Activated T-helper 1 cell treated with Interleukin-2 at 50 U/mL for 16 hours (primary cell): ENCODE data around the gene RANBP1.
"Not testable (repeated sequence)": the region's sequence is repeated elsewhere in the genome, so short reads cannot be mapped to it uniquely, and the experiment has no call there.

ENCODE experiments used
- DNase-seq: peaks from one replicate; pipeline ENCODE4 v3.0.0-alpha.2; 2020; ENCODE audit warnings: low read depth

RANBP1 gene

DNA sequence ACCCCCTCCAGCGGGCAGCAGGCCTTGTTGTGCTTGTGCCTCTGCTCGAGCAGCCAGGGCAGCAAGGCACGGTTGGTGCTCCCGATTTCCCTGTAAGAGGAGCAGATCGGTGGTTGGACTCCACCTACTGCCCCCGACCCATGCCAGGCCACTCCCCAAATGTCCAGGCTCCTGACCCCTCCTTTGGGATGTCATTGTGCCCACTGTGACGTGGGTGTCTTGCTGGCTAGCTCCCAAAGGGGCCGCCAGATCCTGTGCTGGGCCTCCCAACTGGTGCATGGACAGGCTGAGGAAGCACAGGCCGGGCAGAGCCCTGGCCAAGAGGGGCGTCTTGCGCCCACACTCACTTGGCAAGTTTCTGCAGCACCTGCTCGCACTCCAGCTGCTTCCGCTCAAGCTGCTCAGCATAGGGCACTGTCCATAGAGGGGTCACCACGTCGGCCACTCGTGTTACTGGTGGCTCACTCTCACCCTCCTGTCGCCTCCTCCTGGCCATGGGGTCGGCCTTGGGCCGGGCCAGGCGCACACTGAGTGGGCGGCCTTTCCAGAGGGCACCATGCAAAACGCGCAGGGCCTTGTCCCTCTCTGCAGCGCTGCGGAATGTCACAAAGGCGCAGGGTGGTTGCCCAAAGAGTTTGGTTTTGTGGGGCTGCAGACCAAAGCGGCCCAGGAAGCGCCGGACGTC, at the start of gene RANBP1:
Gene RANBP1, plus strand, starts transcription at position 414 of the 685 bp plus-strand sequence. Its CDS starts 81 bp downstream, at position 495.
- DNase-seq, result no peak

DNA sequence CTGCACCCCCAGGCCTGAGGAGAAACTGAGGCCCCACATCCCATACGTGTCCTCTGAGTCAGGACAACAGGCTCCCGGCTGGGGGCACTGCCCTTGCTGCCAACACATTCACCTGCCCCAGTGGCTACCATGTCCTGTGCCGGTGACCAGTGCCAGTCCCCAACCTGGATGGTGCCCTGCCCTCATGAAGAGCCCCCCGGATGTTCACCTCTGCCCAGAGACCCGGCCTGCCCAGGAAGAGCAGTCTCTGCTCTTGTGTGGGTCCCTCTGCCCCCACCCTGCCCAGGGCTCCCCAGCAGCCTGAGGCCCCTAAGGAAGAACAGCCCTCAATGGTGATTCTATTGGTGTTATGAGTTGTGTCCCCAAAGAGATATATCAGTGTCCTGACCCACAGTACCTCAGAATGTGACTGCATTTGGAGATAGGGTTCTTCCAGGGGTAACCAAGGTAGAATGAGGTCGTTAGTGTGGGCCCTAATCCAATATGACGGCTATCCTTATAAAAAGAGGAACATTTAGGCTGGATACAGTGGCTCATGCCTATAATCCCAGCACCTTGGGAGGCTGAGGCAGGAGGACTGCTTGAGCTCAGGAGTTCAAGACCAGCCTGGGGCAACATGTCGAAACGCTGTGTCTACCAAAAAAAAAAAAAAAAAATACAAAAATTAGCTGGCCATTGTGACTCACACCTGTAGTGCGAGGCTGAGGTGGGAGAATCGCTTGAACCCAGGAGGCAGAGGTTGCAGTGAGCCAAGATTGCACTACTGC, 49.1 kb upstream of the RANBP1 start:
- no peak for DNase-seq

DNA sequence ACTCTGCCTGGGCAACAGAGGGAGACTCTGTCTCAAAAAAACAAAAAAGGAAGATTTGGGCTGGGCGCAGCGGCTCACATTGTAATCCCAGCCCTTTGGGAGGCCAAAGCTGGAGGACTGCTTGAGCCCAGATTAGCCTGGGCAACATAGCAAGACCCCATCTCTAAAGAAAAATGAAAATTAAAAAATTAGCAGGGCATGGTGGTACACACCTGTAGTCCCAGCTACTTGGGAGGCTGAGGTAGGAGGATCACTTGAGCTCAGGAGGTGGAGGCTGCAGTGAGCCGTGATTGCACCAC, 48.6 kb upstream of the RANBP1 start:
- not testable (repeated sequence) for DNase-seq

DNA sequence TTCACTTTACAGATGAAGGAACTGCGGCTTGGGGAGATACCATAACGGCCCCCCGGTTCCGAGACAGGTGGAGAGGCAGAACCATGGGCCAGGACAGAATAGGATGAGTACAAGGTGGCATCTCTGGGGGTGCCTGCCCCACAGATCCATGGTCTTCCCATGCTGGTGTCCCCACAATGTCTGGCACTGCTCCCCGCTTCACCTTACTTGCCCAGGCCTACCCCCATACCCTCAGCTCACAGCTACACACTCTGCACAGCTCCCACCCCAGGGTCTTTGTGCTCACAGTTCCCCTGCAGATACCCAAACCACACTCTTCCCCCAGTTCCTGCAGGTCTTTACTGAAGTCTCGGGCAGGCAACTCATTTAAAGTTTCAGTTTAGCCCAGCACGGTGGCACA, 47.3 kb upstream of the RANBP1 start:
- no peak for DNase-seq

DNA sequence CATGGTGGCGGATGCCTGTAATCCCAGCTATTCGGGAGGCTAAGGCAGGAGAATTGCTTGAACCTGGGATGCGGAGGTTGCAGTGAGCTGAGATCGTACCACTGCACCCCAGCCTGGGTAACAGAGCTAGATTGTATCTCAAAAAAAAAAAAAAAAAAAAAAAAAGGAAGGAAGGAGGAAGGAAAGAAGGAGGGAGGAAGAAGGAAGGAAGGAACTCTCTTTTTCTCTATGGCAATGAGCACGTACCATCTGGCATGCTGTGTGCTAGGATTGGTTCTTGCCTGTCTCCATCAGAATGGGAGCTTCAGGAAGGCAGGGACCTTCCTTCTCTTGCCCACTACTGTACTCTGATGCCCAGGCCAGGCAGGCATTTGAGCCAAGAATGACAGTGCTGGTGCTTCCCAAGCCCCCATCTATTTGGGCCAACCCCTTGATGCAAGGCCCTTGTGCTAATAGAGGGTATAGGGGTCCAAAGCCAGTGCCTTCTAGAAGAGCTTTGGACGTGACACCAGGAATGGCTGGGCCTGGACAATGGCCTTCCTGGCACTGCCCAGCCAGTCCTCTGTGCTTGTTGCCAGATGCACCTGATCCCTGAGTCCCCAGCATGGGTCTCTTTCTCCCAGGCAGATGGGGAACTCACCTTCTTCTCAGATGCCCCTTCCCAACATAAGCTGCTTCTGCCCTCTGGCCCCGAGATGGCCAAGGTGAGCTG, 46.4 kb upstream of the RANBP1 start:
- no peak for DNase-seq

DNA sequence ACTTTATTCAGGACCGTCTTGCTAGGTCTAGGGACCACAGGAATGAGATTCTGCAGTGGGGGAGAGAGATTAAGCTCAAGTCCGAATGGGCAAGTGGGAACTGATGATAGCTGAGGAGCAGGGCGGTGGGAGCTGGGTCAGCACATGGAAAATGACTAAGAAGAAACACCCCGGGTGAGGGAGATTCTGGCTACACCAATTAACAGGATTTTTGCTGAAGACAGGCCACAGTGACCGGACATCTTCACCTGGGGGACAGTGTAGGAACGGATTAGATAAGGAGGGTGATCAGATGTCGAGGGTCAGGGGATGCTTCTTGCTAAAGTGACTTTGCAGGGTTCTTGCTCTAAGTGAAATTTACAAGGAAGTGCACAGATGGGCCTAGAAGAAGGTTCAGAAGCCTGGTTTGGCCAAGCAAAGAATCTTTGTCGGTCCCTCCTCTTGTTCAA, 44.4 kb upstream of the RANBP1 start:
- no peak for DNase-seq

DNA sequence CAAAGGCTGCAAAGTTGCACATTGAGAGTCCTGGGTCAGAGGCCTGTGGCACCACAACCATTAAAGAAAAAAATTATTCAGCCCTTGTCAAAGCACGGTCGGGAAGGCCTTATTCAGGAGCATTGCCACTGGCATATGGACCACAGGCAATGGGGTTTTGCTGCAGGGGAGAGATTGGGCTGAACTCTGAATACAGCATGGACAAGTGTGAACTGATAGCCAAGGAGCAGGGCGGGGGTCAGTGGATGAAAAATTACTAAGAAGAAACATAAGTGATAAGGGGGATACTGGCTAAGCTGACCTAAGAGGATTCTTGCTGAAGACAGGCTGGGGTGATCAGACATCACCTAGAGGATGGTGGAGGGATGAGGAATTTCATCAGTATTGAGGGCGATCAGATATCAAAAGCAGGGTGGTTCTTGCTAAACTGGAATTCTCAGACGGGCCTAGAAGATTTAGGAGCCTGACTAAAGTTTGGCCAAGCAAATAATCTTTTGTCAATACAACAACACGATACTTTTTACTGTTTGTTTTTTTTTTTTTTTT, 39.2 kb upstream of the RANBP1 start:
- DNase-seq, result no peak

DNA sequence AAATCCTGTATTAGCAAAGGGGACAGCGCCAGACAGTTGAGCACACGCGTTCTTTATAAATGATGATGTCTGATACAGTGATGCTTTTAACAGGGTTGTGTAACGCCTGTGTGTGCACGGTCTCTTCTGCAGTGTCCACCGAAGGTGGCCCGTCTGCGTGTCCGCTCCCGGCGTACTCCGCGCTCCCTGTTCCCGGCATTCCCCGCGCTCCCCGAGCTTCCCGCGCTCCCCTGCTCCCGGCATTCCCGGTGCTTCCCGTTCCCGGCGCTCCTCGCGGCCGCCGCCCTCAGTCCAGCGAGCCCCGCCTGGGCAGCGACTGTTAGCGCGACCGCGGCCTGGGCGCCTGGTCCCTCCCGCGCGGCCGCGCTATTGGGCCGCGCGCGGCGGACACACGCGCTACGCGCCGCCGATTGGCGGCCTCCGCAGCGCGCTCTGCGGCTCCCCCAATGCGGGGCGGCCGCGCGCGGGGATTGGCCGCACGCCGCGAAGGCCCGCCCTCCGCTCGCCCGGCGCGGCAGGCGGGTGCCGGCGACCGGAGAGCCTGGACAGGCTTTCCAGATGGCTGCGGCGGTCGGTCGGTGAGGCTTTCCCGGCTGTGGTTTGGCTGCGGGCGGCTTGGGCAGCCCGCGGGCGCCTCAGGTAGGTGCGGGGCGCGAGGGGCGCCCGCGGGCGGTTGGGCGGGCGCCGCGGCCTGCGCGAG, 36.0 kb upstream of the RANBP1 start, which contains the start of gene DGCR8:
Gene DGCR8, plus strand, starts transcription at position 497 of the 700 bp plus-strand sequence. CDS start 5,723 bp downstream, outside the sequence.
- DNase-seq, result peak; percentile 66

DNA sequence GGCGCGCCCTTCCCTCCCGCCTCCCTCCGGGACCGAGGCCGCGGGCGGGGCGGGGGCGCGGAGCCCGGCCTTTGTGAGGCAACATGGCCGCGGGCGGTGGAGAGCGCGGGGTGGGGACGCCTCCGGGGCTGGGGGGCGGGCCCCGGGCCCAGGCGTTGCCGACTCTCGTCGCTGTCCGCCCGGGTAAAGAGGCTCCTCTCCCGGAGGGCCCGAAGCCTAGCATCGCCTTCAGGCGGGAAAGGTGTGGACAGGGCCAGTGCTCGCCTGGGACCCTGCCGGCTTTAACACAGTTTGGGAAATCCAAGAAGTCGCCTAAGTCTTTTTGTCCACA, 35.5 kb upstream of the RANBP1 start:
- DNase-seq, result peak; percentile 63

DNA sequence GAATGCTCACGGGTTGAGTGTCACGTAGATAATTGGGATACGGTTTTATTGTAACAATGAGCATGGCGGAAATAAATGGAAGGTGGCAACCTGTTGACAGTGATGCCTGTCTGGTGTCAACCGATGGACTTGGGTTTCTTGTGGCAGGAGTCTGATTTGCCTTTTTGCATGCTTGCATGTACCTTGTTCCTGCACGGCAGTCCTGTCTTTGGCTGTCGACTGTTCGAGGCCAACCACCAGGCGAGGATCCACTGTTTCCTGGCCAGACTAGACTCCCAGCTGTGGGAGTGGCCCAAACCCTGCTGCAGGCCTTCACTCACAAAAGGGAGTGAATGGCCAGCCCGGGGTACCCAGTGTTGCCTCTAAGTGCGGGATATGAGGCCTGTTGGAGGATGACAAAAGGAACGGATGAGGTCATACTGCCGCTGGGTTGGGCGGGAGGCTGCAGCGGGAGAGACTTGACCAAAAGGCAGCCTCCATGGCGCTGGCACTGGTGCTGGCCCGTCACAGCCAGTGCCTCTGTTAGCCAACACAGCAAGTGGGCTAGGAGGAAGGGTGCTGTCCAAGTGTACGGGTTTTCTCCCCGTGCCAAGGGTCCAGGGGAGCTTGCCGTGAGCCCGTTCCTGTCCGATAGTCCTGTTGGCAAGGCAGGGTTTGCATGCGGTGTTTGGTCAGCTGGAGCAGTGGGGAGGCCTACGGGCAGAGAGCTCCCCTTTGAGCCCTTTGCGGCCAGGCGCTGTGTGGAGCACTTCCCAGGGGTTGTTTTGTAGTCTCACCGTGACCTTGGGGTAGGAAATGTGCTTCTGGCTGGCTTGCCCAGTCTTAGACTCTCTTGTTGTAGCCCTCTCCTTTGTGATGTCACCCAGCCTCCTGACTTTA, 34.9 kb upstream of the RANBP1 start:
- no peak for DNase-seq

DNA sequence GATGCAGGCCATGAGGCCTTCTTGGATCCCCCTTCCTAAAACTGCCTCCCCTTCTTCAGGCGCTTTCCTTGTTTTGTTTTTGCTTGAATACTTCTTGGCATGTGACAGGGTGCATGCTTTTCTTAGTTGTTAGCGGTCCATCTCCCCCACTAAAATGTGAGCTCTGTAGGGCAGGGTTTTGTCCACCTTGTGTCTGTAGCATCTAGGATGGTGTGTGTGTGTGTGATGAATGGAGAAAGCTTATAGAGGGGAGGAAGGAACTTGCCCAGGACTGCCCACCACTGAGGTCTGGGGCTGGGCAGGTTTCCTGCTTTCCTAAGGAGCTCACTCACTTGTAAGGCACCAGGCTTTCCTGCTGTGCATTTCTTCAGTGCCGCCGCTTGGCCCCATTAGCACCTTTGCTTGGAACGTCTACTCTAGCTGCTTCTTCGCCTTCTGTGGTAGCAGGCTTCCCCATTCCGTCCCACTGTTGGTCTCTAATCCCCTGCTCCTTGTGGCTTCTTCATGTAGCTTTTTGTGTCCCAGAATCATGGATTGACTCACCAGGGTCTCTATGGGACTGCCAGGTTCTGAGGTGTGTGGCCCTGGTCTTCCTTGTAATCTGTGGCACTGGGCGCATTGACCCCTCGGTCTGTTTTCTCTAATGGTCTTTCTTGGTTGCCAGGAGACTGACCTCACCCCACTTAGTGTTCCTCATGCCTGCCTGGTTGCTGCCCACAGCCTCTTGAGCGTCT, 32.6 kb upstream of the RANBP1 start:
- DNase-seq, result no peak

DNA sequence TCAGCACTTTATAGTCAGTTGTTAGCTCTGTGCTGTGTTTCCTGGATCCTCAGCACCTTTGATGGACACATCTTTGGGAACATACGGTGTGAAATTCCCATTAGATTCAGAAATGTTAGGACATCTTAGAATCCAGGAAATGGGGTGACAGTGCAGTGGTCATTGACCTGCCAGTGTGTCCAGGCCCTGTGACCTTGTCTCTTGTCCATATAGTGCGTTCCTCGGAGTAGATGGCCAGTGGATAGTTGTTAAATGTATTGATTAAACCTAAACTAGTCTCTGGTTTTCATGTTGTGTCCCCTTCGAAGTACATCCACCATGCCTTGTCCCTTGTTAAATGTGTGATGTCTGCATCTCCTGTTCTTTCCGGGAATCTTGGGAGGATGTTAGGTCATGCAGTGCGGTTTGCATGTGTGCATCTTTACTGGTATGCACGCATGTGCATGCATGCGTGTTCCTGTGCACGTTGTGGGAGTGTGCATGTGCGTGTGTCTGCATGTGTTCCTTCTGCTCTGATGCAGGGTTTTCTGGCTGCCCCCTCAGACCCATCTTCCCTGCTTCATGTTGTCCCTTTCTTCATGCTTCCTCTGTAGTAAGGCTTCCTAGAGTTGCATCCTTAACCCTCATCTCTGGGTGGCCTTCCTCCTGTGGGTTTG, 31.9 kb upstream of the RANBP1 start:
- no peak for DNase-seq

DNA sequence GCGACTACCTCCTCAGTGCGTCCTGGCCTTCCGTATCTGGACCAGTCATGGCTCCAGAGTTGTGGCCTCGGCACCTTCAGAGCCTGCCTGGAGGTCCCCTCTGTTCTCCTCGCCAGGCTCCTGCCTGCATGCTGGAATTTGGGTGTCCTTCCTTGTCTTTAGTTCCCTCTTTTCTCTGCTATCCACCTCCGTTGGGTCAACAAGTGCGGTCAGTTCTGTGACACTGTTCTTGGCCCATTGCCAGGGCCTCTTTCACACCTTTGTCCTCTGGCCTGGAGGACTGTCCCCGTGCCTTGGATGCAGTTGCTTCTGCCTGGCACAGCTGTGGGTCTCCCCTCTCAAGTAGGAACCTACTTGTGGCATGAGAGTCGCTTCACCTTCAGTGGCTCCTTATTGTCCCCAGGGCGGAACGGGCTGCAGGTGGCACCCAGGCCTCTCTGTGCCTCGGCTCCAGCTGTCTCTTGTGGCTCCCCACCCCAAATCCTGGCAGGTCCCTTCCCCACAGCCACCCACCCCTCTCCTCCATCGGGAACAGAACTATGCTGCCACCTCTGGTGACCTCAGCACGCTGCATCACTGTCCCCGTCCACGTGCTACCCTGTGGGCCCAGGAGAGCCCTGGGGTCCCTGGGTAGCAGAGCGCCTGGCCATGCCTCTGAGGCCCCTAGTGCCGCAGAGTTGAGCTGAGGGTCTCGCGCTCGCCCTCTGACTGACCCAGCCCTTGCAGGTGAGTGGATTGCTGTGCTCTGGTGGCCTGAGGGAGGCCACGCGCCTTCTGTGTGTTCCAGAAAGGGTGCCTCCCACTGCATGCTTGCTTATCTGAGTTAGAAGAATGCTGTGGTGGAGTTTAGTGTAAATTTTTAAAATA, 31.1 kb upstream of the RANBP1 start:
- no peak for DNase-seq

DNA sequence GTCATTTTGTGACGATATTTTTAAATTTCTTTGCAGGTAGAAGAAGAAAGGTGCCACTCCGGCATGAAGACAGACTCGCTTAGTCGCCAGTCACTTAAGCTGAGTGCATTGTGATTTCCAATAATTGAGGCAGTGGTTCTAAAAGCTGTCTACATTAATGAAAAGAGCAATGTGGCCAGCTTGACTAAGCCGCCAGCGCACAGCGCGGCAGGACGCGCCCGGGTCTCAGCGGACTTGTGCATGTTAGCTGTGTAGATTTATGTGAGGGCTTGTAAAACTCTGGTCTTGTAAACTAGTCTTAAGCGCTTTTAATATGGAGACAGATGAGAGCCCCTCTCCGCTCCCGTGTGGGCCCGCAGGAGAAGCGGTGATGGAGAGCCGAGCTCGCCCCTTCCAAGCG, 30.3 kb upstream of the RANBP1 start:
- no peak for DNase-seq

DNA sequence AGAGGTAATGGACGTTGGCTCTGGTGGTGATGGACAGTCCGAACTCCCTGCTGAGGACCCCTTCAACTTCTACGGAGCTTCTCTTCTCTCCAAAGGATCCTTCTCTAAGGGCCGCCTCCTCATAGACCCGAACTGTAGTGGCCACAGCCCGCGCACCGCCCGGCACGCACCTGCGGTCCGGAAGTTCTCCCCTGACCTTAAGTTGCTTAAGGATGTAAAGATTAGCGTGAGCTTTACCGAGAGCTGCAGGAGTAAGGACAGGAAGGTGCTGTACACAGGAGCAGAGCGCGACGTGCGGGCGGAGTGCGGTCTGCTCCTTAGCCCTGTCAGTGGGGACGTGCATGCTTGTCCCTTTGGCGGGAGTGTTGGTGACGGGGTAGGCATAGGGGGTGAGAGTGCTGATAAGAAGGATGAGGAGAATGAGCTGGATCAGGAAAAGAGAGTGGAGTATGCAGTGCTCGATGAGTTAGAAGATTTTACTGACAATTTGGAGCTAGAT, 29.8 kb upstream of the RANBP1 start:
- DNase-seq, result no peak

DNA sequence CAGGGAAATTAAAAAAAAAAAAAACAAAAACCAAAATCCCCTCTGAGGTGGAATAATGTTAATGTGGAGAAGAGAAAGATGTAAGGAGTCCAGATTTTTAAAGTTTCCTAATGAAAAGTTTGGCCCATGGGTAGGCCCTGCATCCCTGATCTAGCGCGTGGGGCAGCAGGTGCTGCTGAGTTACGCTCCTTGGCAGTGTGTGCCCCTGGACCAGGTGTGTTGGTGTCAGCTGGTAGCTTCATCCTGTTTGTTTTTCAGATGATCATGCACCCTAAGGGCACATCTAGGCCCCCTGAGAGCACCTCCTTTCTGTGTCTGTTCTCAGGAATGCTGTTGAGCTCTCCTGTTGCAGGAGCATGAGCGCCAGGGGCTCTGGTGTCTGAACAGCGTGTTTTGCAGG, 29.1 kb upstream of the RANBP1 start:
- no peak for DNase-seq

DNA sequence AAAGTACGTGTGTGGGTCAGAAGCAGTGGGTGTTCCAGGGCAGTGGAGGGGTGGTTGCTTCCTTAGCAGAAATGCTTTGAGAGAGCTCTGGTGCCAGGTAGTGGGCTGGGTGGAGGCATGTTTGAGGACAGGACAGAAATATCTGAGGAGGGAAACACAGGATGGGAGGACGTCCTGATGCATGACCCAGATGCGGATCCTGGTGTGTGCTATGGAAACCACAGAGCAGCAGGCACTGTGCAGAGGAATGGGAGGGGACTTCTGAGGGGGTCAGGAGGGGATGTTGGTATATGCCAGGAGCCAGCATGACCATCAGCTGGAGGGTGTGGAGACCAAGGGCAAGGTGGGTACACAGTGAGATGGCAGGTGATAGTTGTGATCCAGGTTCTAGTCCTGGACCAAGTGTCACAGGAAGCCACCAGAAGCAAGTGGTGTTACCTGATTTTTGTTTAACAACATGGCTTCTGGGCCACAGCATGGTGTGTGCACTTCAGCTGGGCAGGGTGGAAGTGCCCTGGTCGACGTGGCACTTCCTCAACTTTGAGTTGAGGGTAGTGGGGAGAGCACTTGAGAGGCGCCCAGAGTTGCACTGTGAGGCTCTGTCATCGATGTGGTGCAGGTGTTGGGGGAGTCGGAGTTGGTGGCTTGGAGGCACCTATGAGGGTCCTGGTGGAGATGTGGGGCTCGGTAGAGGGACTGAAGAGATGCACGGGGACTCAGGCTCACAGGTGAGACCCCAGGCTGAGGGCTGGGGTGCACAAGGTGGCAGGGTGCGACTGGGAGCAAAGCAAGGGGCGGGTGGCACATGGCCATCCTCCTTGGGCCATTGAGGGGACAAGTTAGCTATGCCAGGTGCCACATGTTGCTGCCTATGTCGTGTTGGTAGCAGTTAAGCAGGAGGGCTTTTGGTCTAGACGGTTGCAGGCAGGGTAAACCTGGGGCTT, 28.3 kb upstream of the RANBP1 start:
- DNase-seq, result no peak

DNA sequence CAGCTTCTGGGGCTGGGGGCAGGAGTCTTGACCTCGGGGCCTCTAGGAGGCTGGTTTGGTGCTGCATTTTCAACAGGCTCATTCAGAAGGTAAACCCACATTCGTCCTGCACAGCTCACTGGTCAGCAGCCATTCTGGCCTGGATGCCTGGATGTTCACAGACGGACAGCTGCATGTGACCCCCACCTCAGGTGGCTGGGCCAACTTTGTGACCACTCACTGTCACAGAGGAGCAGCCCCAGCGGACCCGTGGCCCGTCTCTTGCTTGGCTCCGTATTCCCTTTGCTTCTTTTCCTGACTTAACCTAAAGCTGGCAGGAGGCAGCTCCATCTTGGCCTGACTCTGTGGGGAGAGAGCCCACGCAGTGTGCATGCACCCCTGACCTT, 27.6 kb upstream of the RANBP1 start:
- no peak for DNase-seq
